Keratinocyte (primary cell): ENCODE data around the gene LAMB4. TPM values are rescaled to one million over a fixed set of nuclear protein-coding genes. Genes with fewer than 3 reads are reported as not detected.

Experiments
- DNase-seq: peaks from one replicate; pipeline ENCODE4 v3.0.0-alpha.2; 2011; ENCODE audit warnings: low read depth, missing footprints, low spot score
- FAIRE-seq: peaks from 2 replicates; lab custom pipeline; 2011; peaks lifted over from hg19 to GRCh38; lab: Jason Lieb, UNC
- H2AFZ ChIP-seq: 2 replicates; pipeline ENCODE4 v1.6.0; 2012; ENCODE audit warnings: low read length, control low read depth, inconsistent platforms; ENCODE audit not compliant: control insufficient read depth
- H3K27ac ChIP-seq: 2 replicates; pipeline ENCODE4 v1.5.1; 2011; ENCODE audit warnings: low read length; ENCODE audit not compliant: control insufficient read depth, insufficient read depth
- H3K27me3 ChIP-seq: 3 replicates; pipeline ENCODE4 v1.6.0; 2011; ENCODE audit warnings: low read length; ENCODE audit not compliant: control insufficient read depth, insufficient read depth; ENCODE audit errors: extremely low read depth
- H3K36me3 ChIP-seq, 2 experiments: 2 replicates in 1 of 2; 3 replicates in 1 of 2; pipeline ENCODE4 v1.5.1; 2011; ENCODE audit warnings: low read length in 2 of 2, mild to moderate bottlenecking in 1 of 2; ENCODE audit not compliant: control insufficient read depth in 2 of 2, insufficient read depth in 2 of 2; ENCODE audit errors: extremely low read depth in 1 of 2
- H3K4me1 ChIP-seq: 3 replicates; pipeline ENCODE4 v1.5.1; 2011; ENCODE audit warnings: low read length; ENCODE audit not compliant: control insufficient read depth, insufficient read depth; ENCODE audit errors: extremely low read depth
- H3K4me2 ChIP-seq: 3 replicates; pipeline ENCODE4 v1.6.0; 2011; ENCODE audit warnings: low read depth, low read length; ENCODE audit not compliant: control insufficient read depth, insufficient read depth; ENCODE audit errors: extremely low read depth
- H3K4me3 ChIP-seq, 3 experiments: fragments of 200-600 bp in 1 of 3; sonication (generic) in 1 of 3; 2 replicates in 2 of 3; 3 replicates in 1 of 3; pipeline ENCODE4 v1.5.1; 2011 to 2016; ENCODE audit warnings: low read length in 3 of 3, mild to moderate bottlenecking in 3 of 3, control low read depth in 2 of 3, inconsistent platforms in 1 of 3, low read depth in 1 of 3, mixed read lengths in 1 of 3, mixed run types in 1 of 3, moderate library complexity in 1 of 3; ENCODE audit not compliant: control insufficient read depth in 2 of 3, insufficient read depth in 2 of 3; ENCODE audit errors: extremely low read depth in 1 of 3
- H3K79me2 ChIP-seq: 2 replicates; pipeline ENCODE4 v1.6.0; 2012; ENCODE audit warnings: low read length; ENCODE audit not compliant: control insufficient read depth, insufficient read depth
- H3K9ac ChIP-seq: 3 replicates; pipeline ENCODE4 v1.6.0; 2011; ENCODE audit warnings: low read length; ENCODE audit not compliant: control insufficient read depth, insufficient read depth; ENCODE audit errors: extremely low read depth
- H3K9me1 ChIP-seq: 3 replicates; pipeline ENCODE4 v1.6.0; 2011; ENCODE audit warnings: low read length; ENCODE audit not compliant: control insufficient read depth, insufficient read depth; ENCODE audit errors: extremely low read depth
- H3K9me3 ChIP-seq: 2 replicates; pipeline ENCODE4 v1.5.1; 2012; ENCODE audit warnings: low read depth, low read length; ENCODE audit not compliant: control insufficient read depth
- H4K20me1 ChIP-seq: 3 replicates; pipeline ENCODE4 v1.6.0; 2011; ENCODE audit warnings: low read length; ENCODE audit not compliant: control insufficient read depth, insufficient read depth; ENCODE audit errors: extremely low read depth
- CTCF ChIP-seq, 3 experiments: IDR thresholded peaks in 1 of 3; conservative IDR thresholded peaks in 1 of 3; optimal IDR thresholded peaks in 1 of 3; 2 replicates in 2 of 3; 3 replicates in 1 of 3; pipeline versions ENCODE3 to v1.5.1; 2011; ENCODE audit warnings: low read length in 3 of 3, mild to moderate bottlenecking in 3 of 3, moderate library complexity in 2 of 3, control low read depth in 1 of 3, inconsistent platforms in 1 of 3; ENCODE audit not compliant: insufficient read depth in 2 of 3; ENCODE audit errors: extremely low read depth in 1 of 3
- EZH2 ChIP-seq: IDR thresholded peaks from one replicate; pipeline ENCODE4 v1.6.1; 2012; ENCODE audit warnings: inconsistent platforms, mild to moderate bottlenecking, low read length, moderate library complexity
- dilution Hi-C: fragments of 300-500 bp; cut with MboI; formaldehyde crosslinking; loops from one replicate; pipeline ENCODE4 v1.7.0; 2020; ENCODE audit warnings: low sequenced_read_pairs; ENCODE audit not compliant: extremely low pct_ligation_motif_present
- polyA plus RNA-seq, 5 experiments: library from polyadenylated mRNA; depleted of rRNA in 3 of 5; stranded (reverse) in 3 of 5; stranded (forward) in 1 of 5; unstranded in 1 of 5; fragments of >200 nt; gene quantifications; 1 replicate in 1 of 5; 2 replicates in 3 of 5; 3 replicates in 1 of 5; pipeline versions ENCODE4 v1.2.1 to v1.2.3, GENCODE V29; 2011 to 2012; ENCODE audit warnings: missing spikeins in 2 of 5, low read depth in 1 of 5, low replicate concordance in 1 of 5

The LAMB4 gene
- polyA plus RNA-seq, 1 donor (not counting 4 experiments of a cell fraction or from before 2014, with no cell fraction given) = 3.7 TPM

- no peak overlapping the region for H2AFZ ChIP-seq
- no peak for TF ChIP-seq CTCF (optimal IDR thresholded peaks at IDR 0.05 in 1 of 3, IDR thresholded peaks at IDR 0.05 in 1 of 3, conservative IDR thresholded peaks at IDR 0.05 in 1 of 3; ENCODE audit: extremely low read depth in 1 of 3, insufficient read depth in 2 of 3, low read length in 3 of 3)
- TF ChIP-seq EZH2 = no peak
- no peaks in the 10 kb centered on the region for H3K27me3 ChIP-seq
- no peaks in the 10 kb centered on the region for H4K20me1 ChIP-seq
- H3K9ac ChIP-seq = no peak overlapping the region
- no peaks in the 10 kb centered on the region for H3K9me1 ChIP-seq
- no peaks in the 10 kb centered on the region for H3K4me1 ChIP-seq
- no peak overlapping the region for H3K4me2 ChIP-seq
- H3K79me2 ChIP-seq = no peaks in the 10 kb centered on the region
- H3K4me3 ChIP-seq = no peak overlapping the region
- no peak overlapping the region for H3K27ac ChIP-seq
- H3K36me3 ChIP-seq = no peaks in the 10 kb centered on the region
- dilution Hi-C loops = no loop called here
- FAIRE-seq = no peak
- no peaks in the 10 kb centered on the region for H3K9me3 ChIP-seq
- no peak for DNase-seq
Measured at GRCh38 chr7:108053250-108053649, 76.9 kb downstream of the LAMB4 start.

GRCh38 chr7:108051454-108051853 is 78.7 kb downstream of the LAMB4 start:
- no peaks in the 10 kb centered on the region for H3K27me3 ChIP-seq
- no peaks in the 10 kb centered on the region for H3K79me2 ChIP-seq
- no peaks in the 10 kb centered on the region for H3K9me1 ChIP-seq
- no peak for FAIRE-seq
- dilution Hi-C loops = no loop called here
- H3K9ac ChIP-seq = no peak overlapping the region
- no peak overlapping the region for H3K4me3 ChIP-seq
- H2AFZ ChIP-seq = no peak overlapping the region
- H3K36me3 ChIP-seq = no peaks in the 10 kb centered on the region
- H4K20me1 ChIP-seq = no peaks in the 10 kb centered on the region
- no peak overlapping the region for H3K27ac ChIP-seq
- no peak for DNase-seq
- H3K4me1 ChIP-seq = no peaks in the 10 kb centered on the region
- no peaks in the 10 kb centered on the region for H3K9me3 ChIP-seq
- TF ChIP-seq EZH2 (no peak), CTCF (optimal IDR thresholded peaks at IDR 0.05 in 1 of 3, IDR thresholded peaks at IDR 0.05 in 1 of 3, conservative IDR thresholded peaks at IDR 0.05 in 1 of 3; ENCODE audit: extremely low read depth in 1 of 3, insufficient read depth in 2 of 3, low read length in 3 of 3) (no peak)
- no peak overlapping the region for H3K4me2 ChIP-seq
